ENCODE results near the gene RPS8.
A peak's percentile ranks its signal among the peaks of the same experiment; 100 is the strongest.
"Not testable (repeated sequence)": the region's sequence is repeated elsewhere in the genome, so short reads cannot be mapped to it uniquely, and the experiment has no call there.

The RPS8 gene

DNA sequence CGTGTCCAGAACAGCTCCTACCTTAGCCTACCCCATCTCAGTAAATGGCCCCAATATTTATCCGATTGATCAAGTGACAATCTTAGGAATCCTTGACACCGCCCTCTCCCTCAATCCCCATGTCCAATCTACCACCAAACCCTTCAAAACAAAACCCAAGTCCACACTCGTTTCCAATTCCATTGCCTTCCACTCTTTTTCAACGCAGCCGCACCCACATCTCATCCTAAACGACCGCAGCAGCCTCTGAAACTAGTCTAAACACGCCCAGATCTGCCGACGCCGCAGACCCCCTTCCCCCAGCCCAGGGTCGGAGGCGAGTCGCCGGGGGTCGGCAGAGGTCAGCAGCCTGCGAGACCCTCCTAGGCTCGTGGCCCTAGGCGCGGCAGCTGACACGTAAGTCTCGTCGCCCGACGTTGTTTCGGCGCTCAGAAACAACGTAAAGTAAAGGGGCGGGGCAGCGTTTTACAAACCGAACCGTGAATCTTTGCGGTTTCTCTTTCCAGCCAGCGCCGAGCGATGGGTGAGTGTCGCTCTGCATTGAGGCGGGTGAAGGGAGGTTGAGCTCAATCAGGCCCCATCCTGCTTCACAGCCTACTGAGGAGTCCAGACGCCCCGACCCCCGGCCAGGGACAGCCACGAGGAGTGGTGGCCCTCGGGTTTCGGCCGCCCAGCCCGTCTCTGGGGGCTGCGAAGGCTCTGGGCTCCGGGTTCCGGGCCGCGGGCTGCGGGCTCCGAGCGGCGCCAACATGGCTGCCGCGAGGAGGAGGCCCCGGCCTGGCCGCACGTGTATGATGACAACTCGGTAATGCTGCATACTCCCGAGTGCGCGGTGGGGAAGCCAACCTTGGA, at the start of gene RPS8:
RPS8 (plus strand) TSS at position 463 of the 852 bp plus-strand sequence; CDS start at position 520, 57 bp downstream.
- DNase-seq: no peak

DNA sequence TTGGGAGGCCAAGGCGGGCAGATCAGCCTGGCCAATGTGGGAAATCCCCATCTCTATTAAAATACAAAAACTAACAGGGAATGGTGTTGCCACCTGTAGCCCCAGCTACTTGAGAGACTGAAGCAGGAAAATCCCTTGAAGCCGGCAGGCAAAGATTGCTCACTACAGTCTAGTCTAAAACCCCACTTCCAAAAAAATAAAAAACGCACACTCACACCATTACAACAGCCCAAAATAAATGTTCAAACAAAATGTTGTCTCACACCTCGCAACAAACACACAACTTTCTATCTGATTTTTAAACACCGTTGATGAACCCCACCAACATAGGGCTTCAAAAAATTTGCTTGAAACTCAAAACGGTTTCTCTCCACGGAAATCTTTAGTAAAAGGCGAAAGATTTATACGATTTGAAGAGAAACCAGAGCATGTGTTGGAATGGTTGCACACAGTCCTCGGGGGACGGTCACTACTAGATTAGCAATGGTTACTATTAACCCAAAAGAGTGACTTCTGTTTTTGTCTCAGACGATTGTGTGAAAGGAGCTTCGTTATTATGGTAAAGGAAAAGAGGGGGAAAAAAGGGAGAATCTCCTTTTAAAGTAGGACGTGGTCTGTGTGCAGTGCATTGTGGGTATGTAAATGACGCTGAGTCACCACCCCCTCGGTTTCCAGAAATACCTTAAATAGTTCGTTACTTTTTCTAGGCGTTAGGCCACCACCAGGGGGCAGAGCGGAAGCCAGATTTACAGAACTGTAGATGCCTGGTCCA, 44.4 kb upstream of the RPS8 start, which contains the start of gene RNU5D-1:
RNU5D-1 (minus strand) TSS at position 430 of the 772 bp plus-strand sequence.
- no peak for DNase-seq

DNA sequence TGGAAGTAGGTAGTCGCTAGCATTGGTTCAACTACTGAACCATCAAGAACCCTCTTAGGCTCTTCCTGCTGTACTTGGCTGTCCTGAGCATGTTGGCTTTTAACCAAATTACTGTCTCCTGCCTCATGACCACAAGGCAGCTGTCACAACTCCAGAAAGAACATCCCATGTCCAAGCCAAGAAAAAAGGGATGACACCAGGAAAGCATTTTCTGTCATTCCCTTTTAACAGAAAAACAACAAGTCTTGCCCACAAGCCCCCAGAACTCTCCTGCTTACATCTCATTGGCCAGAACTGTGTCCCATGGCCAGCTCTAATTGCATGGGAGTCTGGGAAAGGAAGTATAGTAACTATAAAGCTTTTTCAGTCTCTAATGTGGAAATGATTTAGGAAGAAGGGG, 42.0 kb upstream of the RPS8 start:
- no peak for DNase-seq

DNA sequence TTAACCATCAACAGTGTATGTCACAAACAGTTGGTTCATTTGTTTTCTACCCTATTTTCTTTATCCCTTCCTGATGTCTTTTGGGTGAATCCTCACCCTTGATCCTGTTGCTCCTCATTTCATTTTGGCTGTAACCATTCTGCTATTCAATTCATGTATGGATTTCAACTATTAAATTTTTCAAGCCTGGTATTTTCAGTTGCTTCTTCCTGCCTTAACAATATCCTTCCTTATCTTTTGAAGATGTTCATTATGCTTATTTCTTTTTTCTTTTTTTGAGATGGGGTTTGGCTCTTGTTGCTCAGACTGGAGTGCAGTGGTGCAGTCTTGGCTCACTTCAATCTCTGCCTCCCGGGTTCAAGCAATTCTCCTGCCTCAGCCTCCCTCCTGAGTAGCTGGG, 41.6 kb upstream of the RPS8 start:
- DNase-seq: no peak

DNA sequence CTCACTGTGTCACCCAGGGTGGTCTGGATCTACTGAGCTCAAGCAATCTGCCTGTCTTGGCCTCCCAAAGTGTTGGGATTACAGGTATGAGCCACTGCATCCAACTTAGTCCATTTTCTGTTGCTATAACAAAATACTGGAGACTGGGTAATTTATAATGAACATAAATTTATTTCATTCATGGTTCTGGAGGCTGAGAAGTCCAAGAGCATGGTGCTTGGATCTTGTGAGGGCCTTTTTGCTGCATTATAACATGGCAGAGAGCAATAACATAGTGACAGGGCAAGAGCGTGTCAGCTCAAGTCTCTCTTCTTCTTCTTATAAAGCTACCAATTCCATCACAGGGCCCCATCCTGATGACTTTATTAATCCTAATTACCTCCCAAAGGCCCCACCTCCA, 39.3 kb upstream of the RPS8 start:
- DNase-seq: no peak

DNA sequence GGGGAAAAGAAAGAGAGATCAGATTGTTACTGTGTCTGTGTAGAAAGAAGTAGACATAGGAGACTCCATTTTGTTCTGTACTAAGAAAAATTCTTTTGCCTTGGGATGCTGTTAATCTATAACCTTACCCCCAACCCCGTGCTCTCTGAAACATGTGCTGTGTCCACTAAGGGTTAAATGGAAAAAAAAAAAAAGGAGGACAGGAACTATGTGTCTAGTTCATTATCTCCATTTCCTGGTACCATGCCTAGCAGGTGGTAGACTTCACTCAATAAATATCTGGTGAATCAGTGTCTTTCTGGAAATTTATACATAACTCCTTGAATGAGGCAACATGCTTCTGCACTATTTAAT, 36.4 kb upstream of the RPS8 start:
- DNase-seq: not testable (repeated sequence)

DNA sequence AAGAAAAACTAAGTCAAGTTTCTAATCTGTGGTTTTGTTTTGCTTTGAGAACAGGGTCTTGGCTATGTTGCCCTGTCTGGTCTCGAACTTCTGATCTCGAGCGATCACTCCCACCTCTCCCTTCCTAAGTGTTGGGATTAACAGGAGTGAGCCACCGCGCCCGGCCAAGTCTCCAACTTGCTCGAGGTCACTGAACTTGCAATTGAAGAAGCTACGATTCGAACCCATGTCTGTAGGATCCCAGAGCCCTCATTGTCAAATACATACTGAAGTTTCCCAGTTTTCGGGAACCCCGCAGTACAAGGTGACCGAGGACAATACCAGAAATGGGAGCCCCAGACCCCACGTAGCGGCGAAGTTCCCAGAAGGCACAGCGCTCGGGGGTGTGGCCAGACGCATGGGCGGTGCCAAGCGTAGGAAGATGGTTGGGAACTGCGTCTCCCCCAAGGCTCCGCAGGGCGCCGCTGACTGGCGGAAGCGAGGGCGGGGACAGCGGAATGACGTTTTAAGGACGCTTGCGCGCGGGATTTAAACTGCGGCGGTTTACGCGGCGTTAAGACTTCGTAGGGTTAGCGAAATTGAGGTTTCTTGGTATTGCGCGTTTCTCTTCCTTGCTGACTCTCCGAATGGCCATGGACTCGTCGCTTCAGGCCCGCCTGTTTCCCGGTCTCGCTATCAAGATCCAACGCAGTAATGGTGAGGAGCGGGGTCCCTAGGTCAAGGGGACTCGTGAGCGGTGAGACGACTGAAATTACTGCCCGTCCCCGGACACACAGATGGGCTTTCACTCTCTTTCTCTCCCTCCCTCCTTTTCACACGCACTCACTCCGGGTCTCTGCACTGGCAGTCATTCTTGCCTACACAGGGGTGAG, 35.8 kb upstream of the RPS8 start, which contains the start of gene KIF2C:
KIF2C (plus strand) TSS at position 531 of the 872 bp plus-strand sequence; CDS start at position 627, 96 bp downstream.
- peak; percentile 22 for DNase-seq

DNA sequence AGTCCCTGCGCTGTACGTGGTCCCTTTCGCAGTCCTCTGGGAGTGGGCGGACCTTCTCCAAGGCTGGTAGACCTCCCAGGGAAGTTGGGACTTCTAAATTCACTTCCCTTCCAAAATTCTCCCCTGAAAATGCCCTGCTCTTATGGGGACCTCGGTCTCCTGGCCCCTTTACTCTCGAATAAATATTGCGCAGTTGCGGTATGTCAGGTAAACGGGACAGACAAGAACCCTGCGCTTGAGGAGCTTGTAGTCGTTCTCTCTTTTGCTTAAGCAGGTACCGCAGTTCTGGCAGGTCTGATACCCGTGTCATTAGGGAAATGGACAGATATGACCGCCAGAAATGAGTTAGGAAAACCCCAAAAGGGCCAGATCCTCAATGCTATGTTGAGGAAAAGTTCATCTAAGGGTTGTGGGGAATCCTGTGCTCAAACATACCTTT, 35.1 kb upstream of the RPS8 start:
- no peak for DNase-seq

DNA sequence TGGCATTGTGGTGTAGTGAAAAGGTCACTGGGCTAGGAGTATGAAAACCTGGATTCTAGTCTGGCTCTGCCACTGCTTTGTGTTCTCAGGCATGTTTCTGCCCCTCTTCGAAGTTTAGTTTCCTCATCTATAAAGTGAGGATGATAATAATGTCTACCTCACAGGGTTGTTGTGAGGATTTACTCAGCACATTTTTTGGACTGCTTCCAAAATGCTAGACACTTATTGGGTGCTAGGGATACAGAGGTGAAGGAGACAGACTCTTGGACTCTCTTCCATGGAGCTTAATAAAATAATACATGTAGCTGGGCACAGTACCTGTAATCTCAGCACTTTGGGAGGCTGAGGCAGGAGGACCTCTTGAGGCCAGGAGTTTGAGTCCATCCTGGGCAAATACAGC, 32.1 kb upstream of the RPS8 start:
- DNase-seq: no peak

DNA sequence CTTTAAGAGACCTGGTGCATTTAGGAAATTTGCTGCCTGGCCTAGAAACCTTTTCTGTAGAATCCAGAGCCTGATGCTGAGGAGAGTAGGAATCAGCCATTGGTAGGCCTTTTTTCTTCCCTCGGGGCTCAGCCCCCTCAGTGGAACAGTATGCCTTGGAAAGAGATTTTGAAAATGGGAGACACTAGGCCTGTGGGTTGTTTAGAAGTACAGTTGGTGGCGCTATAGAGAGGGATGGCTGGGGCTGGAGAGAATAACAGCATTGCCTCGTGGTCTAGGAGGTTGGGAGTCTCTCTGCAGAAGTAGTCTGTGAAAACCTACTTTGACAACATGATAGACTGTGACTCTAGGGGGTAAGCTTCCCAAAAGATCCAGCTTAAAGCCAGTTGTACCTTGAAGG, 27.5 kb upstream of the RPS8 start:
- no peak for DNase-seq

DNA sequence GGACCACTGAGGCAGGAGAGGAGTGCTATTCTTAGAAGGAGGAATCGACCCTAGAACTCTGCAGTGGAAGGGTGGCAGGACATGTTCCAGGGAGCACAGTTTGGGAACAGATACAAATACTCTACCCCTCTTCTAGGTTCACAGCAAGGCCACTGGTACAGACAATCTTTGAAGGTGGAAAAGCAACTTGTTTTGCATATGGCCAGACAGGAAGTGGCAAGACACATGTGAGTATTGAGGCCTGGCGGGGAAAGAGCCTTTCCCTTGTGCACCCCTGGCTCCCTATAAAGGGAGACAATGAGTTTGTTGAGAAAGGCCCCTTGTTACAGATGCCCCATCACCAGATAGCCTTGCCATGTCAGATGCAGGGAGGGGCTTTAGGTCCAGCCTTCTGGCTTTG, 17.9 kb upstream of the RPS8 start:
- DNase-seq: no peak

DNA sequence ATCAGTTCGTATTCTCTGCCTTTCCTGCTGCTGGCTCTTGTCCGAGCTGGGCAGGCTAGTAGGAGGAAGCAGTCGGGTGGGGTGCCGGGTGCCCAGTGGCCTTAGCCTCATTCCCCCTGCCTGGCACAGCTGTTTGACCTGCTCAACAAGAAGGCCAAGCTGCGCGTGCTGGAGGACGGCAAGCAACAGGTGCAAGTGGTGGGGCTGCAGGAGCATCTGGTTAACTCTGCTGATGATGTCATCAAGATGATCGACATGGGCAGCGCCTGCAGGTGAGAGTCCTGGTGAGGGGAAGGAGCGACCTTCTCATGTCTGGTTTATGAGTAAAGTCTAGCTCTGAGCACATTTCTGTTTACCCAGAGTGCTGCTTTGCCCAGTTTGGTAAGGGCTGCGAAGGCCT, 16.3 kb upstream of the RPS8 start:
- DNase-seq: no peak

DNA sequence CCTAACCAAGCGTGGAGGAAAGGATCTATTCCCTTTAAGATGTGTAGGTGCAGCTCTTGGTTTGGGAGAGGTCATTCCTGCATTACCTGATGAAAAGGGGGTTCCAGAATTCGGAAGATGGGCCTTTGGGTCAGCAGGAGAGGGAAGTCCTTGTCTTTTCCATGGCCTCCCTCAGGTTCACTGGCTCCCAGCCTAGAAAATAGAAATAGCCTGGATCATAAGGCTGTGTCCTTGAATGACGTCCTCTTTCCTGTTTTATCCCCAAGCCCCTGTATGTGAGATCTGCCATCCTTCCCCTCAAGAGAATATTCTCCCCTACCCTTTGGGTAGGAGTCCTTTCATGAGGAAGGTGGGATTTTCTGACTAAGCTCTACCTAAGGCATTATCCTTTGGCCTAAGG, 14.5 kb upstream of the RPS8 start:
- DNase-seq: no peak

DNA sequence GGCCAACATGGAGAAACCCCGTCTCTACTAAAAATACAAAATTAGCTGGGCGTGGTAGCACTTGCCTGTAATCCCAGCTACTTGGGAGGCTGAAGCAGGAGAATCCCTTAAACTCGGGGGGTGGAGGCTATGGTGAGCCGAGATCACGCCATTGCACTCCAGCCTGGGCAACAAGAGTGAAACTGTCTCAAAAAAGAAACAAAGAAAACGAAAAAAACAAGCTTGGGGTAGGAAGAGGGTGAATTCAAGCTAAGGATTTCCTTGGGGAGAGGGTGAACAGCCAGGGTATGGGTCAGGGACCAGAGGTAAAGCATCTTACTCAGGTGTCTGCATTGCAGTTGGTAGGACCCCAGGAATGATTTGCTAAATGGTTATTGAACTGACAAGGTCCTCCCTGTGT, 8.9 kb upstream of the RPS8 start:
- DNase-seq: not testable (repeated sequence)

DNA sequence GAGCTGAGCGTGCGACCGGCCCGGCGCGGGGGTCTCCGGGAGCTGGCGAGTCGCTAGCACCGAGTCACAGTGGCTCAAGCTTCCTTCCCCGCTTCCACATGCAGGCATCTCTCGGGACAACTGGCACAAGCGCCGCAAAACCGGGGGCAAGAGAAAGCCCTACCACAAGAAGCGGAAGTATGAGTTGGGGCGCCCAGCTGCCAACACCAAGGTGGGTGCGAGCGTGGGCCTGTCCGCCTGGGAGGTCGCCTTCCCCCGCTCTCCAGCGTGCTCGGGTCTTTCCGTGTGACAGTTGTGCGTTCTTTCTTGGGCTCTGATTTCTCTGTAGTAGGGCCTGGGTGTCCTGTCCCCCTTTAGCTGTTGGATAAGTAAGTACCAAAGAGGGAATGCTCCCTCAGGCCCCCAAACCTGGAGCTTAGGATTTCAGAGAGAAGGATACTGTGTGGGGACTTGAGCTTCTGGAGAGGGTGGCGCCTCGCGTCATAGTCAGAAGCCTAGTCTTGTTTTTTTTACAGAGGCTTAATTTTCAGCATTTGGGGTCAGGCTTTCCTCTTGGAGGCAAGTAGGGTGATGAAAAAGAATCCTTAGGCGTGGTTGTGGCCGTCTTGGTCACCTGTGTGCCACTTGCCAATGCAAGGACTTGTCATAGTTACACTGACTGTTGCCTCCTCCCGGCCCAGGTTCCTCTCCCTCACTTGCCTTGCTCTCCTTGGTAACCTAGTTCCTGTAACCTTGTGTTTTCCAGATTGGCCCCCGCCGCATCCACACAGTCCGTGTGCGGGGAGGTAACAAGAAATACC, 790 bp downstream of the RPS8 start:
- no peak for DNase-seq

DNA sequence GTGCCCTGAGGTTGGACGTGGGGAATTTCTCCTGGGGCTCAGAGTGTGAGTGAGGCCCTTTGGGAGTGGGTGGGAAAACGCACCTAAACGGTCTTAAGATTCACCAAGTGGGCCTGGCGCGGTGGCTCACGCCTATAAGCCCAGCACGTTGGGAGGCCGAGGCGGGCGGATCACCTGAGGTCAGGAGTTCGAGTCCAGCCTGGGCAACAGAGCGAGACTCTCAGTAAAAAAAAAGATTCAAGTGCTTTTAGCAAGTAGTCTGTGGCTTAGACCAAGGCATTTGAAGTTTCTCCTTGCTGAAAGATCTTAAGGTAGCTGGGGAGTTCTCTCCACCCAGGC, 1.4 kb downstream of the RPS8 start:
- DNase-seq: no peak

DNA sequence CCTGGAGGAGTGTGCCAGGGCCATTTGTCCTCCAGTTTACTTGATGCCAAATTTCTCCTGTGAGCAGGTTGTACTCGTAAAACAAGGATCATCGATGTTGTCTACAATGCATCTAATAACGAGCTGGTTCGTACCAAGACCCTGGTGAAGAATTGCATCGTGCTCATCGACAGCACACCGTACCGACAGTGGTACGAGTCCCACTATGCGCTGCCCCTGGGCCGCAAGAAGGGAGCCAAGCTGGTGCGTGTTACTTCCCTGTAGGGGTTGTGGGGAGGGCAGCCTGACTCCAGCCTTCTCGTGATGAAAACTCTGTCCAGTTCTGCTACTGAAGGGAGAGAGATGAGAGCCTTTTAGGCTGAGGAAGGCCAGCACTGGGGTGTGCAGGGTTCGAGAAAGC, 2.2 kb downstream of the RPS8 start:
- DNase-seq: no peak

DNA sequence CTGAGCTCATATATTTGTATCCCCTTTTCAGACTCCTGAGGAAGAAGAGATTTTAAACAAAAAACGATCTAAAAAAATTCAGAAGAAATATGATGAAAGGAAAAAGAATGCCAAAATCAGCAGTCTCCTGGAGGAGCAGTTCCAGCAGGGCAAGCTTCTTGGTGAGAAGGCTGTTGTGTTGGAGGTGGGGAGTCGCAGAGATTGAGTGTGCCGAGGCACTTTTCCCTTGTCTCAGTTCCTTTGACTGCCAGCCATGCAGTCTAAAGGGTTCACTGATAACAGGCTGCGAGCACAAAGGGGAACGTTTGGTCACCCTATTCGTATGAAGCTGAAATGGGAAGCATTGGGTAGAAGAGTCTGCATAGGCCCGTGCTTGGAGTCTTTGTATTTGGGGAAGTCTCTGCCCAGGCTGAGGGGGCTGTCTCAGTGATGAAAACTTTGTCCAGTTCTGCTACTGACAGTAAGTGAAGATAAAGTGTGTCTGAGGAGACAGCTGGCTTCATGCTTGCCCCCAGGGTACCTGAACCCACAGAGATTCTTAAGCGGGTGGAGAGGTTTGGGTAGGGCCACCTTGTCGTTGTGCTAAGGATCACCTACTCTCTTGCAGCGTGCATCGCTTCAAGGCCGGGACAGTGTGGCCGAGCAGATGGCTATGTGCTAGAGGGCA, 2.8 kb downstream of the RPS8 start:
- DNase-seq: no peak

DNA sequence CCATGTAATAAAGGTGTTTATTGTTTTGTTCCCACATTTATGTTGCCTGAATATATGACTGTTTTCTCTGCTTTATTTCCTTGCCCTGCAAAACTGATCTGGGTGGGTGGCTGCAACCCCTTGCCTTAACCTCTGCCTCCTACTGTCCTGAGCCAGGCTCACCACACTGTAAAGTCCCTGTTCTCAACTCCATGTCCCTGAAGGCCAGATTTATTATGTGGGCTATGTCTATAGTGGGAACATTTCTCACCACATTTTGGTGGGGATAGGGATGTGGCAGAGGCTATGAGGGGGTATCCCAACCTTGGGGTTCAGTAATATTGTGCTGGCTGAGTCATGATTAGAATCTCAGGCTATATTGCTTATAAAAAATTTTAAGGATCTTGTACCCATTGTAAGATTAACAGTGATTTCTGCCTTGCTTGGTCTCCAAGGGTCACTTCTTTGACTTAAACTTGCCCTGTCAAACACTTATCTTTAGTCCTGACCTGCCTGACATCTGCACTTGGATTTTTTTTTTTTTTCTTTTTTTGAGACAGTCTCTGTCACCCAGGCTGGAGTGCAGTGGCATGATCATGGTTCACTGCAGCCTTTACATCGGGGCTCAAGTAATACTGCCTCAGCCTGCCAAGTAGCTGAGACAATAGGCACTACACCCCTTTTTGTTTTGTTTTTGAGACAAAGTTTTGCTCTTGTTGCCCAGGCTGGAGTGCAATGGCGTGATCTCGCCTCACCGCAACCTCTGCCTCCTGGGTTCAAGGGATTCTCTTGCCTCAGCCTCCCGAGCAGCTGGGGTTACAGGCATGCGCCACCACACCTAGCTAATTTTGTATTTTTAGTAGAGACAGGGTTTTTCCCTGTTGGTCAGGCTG, 3.6 kb downstream of the RPS8 start:
- DNase-seq: no peak

DNA sequence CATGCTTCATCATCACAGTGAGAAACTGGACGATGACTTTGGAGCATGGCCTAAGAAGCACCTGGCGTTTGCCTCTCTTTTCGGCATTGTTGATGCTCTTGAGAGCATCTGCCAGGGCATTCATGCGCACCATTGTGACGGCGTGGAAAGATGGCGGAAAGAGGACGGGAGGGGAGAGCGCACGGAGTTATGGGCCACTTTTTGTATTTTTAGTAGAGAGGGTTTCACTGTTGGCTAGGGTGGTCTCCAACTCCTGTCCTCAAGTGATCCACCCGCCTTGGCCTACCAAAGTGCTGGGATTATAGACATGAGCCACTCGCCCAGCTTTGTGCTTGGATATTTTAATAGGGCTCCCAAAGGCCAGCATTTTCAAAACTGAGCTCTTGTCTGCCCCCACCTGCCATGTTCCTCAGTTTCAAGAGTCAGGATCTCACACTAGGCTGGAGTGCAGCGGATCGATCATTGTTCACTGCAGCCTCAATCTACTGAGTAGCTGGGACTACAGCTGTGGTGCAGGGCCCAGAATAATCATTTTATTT, 5.3 kb downstream of the RPS8 start:
- no peak for DNase-seq

Data from cortex of kidney (tissue), 1 donor.